8988T (cell line): Measurements from ENCODE around the gene VPS9D1.

Experiments used
- DNase-seq: peaks from one replicate; pipeline ENCODE4 v3.0.0; 2011

Gene VPS9D1, protein sequence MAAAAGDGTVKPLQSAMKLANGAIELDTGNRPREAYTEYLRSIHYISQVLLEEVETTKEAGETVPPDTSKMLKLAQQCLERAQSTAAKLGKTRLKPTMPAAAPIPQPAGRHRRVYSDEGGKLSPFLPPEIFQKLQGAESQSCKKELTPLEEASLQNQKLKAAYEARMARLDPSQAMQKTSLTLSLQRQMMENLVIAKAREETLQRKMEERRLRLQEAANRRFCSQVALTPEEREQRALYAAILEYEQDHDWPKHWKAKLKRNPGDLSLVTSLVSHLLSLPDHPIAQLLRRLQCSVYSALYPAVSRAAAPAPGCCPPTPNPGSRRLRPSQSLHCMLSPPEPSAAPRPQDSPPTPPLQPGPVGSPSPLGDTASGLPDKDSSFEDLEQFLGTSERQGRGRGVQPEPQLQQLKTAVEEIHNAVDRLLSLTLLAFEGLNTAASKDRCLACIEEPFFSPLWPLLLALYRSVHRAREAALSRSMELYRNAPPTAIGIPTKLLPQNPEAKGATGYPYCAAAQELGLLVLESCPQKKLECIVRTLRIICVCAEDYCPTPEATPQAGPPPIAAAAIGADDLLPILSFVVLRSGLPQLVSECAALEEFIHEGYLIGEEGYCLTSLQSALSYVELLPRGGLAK

DNA sequence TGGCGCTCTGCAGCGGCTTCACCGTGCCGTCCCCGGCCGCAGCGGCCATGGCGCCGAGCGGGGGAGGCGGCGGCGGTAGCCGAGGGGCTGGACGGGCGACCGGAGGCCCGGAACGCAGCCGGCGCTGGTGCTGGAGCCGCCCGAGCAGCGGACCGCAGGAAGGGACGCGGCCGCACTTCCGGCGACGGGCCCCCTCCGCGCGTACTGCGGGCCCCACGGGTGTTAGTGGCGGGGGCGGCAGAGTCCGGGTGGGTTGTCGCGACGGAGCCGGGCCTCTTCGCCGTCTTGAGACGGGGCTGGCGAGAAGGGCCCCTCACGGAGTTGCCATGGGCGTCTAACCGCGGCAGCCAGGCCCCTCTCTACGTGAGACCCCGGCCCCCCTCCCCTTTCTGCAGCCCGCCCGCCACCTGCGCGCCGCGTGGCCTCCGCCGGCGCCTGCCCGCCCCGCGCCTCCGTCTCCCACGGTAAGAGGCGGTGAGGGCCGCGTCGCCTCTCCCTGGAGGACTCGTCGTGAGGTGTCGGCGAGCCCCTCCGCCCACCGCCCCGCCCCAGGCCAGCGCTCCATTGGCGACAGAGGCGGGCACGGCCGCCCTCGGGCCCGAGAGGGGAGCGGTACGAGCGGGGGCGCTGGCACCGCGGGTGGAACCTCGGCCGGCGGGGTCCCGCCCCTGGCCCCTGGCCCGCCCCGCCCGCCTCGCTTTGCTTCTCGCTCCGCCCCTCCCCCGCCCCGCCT, at the start of gene VPS9D1, which contains the start of gene ZNF276:
VPS9D1 (minus strand) TSS at position 86 of the 733 bp plus-strand sequence; CDS start at position 49, 37 bp downstream.
ZNF276 (plus strand) TSS at position 725 of the 733 bp plus-strand sequence. CDS start 104 bp downstream, outside the sequence.
- peak; percentile 85 for DNase-seq

DNA sequence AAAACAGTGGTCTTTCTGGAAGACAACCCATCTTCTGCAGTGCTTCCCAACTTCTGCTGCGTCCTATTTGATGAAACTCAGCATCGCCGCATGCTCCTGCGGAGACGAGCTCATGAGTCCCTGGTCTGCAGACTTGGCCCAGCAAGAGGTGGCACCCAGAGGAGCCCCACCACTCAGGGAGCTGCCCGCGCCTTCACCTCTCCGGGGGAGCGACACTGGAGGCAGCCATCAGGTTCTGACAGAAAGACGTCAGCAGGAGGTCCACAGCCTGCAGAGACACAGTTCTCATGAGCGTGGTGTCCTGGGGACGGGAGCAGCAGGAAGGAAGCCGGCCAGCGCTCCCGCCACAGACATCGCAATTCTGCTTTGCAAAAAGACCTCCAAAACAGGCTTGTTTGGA, 49.7 kb upstream of the VPS9D1 start:
- DNase-seq, result no peak

GRCh38 chr16:89765292-89765830, 44.7 kb upstream of the VPS9D1 start:
- no peak for DNase-seq

DNA sequence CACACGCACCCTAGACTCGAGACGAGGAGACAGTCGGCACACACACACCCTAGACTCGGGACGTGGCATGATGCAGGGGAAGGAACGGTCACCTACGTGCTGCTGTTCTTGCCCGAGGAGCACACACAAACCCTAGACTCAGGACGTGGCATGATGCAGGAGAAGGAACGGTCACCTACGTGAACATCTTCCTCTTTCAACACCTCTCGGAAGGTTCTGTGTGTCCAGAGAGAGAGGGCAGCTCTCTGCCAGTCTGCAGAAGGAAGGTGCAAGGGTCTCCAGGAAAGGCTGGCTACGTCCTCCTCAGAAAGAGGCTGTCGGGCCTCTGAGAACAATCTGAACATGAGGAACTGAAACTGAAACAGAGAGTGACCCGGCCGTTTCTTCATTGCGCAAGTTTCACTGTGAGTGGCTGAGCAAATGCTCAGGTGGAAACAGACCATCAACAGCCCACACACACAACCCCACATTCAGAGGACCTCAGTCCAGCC, 44.1 kb upstream of the VPS9D1 start:
- no peak for DNase-seq

DNA sequence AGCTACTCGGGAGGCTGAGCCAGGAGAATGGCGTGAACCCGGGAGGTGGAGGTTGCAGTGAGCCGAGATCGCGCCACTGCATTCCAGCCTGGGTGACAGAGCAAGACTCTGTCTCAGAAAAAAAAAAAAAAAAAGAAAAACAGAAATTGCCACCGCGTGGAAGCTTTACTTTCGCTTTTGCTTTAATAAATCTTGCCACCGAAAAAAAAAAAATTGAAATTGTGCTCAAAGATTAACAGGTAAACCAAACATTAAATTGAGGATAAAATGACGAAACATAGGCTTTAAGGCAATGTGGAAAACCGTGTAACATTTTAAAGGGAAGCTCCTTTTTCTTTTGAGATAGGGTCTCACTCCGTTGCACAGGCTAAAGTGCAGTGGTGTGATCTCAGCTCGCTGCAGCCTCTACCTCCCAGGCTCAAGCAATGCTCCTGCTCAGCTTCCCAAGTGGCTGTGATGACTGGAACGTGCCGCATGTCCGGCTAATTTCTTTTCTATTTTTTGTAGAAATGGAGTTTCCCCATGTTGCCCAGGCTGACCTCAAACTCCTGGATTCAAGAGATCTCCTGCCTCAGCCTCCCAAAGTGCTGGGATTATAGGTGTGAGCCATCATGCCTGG, 40.7 kb upstream of the VPS9D1 start:
- no peak for DNase-seq

- no peak for DNase-seq
These were observed 39.1 kb upstream of the VPS9D1 start for GRCh38 chr16:89759746-89760340.

DNA sequence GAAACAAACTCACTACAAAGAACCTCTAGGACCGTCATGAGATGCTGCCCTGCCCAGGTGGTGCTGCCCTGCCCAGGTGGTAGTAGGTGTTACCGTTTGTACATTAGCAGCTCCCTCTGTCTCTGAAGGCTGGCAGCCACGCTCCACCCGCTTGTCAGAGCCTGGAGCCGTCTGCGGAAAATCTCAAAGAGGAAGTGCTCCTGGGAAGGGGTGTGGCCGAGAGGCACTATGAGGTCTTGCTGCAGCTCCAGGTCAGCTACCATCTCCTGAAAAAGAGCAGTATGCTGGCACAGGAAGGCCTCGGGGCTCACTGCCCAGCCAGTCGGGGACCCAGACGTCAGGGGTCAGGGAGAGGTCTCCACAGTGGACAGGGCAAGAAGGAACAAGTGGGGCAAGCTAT, 28.9 kb upstream of the VPS9D1 start:
- no peak for DNase-seq

- DNase-seq, result no peak
These were observed 28.2 kb upstream of the VPS9D1 start for GRCh38 chr16:89748921-89749320.

DNA sequence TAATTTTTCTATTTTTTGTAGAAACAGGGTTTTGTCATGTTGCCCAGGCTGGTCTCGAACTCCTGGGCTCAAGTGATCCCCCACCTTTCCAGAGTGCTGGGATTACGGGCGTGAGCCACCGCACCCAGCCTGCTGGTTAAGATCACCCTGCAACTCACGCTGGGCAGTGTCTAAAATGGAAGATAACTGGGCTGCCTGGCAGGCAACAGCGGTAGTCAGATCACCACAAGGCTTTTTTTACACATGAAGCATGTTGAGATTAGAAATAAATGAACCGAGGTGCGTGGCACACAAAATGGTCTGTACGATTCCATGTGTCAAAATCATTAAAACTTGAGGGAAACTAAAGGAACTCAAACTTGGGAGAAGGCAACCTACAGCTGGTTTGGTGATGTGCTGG, 27.4 kb upstream of the VPS9D1 start:
- no peak for DNase-seq

DNA sequence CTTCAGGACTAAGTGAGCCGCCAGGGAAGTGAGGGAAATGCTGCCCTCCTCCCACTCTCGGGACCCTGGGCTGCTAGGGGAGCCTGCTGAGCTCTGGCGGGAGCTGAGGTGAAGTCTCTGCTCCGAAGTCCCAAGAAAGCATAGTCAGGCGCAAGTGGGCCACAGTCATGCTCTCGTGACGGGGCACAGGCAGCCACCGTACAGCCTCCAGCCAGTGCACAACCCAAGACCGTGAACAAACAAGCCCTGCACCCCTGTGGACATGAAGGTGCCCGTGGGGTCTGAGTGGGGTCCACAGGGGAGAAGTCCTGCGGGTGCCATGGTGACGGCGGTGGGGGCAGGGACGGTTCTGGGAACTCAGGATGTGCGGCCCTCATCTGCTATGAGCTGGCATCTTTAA, 25.3 kb upstream of the VPS9D1 start:
- no peak for DNase-seq

GRCh38 chr16:89744813-89745212, 24.1 kb upstream of the VPS9D1 start:
- no peak for DNase-seq

DNA sequence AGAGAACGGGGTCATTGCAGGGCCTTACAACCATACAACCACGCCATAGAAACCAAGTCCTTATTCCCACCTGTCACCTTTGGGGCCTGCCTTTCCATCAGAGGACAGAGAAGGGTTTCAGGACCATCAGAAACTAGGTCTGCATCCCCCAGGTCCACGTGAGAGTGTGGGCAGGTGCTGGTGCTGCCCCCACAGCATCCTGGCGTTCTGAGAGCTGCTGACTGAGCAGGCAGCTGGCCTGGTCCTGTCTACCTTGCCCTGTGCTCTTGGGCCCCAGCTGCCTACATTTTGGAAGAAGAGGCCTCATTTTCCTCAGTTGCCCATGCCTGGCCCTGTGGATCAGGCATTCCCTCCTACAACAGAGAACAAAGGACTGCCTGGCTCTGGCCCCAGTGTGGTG, 22.2 kb upstream of the VPS9D1 start:
- DNase-seq, result no peak

- DNase-seq, result no peak
These were observed 20.8 kb upstream of the VPS9D1 start for GRCh38 chr16:89741342-89742014.

GRCh38 chr16:89739383-89739782, 18.7 kb upstream of the VPS9D1 start:
- no peak for DNase-seq

DNA sequence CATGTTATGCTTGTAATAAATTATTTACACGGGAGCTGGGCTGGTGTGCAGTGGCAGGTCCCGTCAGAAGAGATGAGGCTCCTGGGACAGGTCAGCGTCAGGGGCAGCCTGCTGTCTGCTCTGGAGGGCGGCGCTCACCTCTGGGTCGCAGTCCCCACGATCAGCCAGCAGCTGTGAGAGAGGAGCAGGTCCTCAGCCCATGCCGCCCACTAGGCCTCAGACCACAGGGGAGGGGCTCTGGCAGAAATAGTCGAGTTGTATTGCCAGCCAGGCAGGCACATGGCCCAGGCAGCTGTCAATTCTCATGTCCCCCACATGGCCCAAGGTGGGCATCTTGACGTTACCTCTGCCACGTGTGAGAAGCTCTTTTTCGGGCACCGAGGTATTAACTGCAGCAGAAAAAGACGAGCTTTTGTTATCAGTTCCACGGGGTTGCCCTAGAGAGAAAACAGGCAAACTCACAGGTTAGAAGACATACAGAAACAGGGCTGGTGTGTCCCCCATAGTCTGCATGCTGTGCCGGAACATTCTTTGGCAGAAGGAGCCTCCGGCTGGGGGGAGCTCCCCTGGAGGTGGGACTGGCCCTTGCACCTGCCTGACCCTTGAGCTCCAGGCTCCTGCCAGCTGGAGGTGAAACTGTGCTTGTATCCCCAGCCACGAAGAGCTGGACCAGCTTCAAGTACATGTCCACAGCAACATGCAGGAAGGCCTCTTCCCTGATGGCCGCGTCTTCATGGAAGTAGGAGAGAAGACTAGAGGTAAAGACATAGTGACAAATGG, 18.0 kb upstream of the VPS9D1 start:
- DNase-seq, result no peak

GRCh38 chr16:89738072-89738377, 17.3 kb upstream of the VPS9D1 start:
- DNase-seq, result no peak

DNA sequence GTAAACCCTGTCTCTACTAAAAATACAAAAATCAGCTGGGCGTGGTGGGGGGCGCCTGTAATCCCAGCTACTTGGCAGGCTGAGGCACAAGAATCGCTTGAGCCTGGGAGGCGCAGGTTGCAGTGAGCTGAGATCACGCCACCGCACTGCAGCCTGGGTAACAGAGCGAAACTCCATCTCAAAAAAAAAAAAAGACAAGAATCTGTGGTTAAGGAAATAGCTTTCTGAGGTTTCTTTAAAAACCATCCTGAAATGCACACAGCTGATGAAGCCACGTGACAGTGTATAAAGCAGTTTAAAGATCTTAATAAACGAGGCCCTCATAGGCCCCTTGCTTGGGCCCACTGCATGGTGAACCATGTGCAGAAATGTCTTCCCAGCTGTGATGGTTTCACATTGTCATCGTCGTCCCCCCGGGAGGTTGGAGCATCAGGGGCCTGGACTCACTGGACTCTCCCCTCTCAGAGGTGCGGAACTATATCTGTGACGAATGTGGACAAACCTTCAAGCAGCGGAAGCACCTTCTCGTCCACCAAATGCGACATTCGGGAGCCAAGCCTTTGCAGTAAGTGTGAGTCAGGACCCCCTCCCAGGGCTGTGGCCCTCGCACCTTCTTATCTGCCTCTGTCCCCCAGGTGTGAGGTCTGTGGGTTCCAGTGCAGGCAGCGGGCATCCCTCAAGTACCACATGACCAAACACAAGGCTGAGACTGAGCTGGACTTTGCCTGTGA, 16.8 kb upstream of the VPS9D1 start:
- no peak for DNase-seq

- no peak for DNase-seq
These were observed 15.9 kb upstream of the VPS9D1 start for GRCh38 chr16:89736554-89736953.

DNA sequence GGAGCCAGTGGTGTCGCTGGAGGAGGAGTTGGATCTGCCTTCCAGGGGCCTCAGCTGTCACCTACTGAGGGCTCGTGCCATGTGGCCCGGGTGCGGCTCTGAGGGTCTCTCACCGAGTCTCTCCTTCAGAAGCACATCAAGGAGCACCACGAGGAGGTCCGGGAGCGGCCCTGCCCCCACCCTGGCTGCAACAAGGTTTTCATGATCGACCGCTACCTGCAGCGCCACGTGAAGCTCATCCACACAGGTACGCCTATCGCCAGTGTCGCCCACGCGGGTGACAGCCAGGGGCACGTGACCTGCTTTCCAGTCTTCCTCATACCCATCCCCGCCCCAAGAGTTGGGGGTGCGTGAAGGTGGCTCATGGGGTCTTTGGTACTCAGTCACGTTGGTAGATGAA, 13.1 kb upstream of the VPS9D1 start:
- no peak for DNase-seq

DNA sequence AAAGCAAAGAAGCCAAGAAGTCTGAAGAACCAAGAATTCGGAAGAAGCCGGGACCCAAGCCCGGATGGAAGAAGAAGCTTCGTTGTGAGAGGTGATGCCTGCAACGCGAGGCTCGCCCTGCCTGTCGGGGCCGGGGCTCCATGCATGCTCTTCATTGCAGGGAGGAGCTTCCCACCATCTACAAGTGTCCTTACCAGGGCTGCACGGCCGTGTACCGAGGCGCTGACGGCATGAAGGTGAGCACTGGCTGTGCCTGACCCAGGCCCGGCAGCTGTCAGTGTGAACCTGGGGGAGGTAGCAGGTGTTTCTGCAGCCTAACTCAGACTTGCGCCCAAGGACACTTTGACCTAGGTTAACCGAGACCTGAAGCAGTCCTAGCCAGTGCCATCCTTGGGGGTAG, 12.6 kb upstream of the VPS9D1 start:
- DNase-seq, result no peak

GRCh38 chr16:89732918-89733242, 12.2 kb upstream of the VPS9D1 start:
- DNase-seq, result no peak
